Activated CD8-positive, alpha-beta T cell treated with anti-CD3 and anti-CD28 coated beads, Interleukin-2, amount 10 ng/mL, durations not matched to agents 7 days and 5 days (primary cell): ENCODE results near the gene DCAF4. TPM values are rescaled to one million over a fixed set of nuclear protein-coding genes. Genes with fewer than 3 reads are reported as not detected.
"Not testable (repeated sequence)": the region's sequence is repeated elsewhere in the genome, so short reads cannot be mapped to it uniquely, and the experiment has no call there.

Experiments
- ATAC-seq: fragments of 150-1000 bp; cut with Tn5 transposase; one replicate; pipeline ENCODE4 v1.10.0; 2021; ENCODE audit warnings: moderate library complexity
- CTCF ChIA-PET: fragments of 350-600 bp; sonication (Branson Sonifier 250); formaldehyde crosslinking; loops from one replicate; lab custom pipeline; 2021; ENCODE audit warnings: antibody characterized with exemption; lab: Charles Lee
- POLR2A ChIA-PET: fragments of 350-600 bp; sonication (Branson Sonifier 250); formaldehyde crosslinking; loops from one replicate; lab custom pipeline; 2021; ENCODE audit warnings: antibody characterized with exemption; lab: Charles Lee
- DNase-seq: peaks from one replicate; pipeline ENCODE4 v3.0.0-alpha.2; 2020
- H3K27ac Mint-ChIP-seq: one replicate; pipeline ENCODE4 v1.8.0; 2021; ENCODE audit warnings: mild to moderate bottlenecking, mixed read lengths
- H3K27me3 Mint-ChIP-seq: one replicate; pipeline ENCODE4 v1.8.0; 2021; ENCODE audit warnings: low read depth, mixed read lengths
- H3K36me3 Mint-ChIP-seq: one replicate; pipeline ENCODE4 v1.8.0; 2021; ENCODE audit warnings: low read depth, mixed read lengths
- H3K4me1 Mint-ChIP-seq: one replicate; pipeline ENCODE4 v1.8.0; 2021; ENCODE audit warnings: low read depth, mixed read lengths
- H3K4me3 Mint-ChIP-seq: one replicate; pipeline ENCODE4 v1.8.0; 2021; ENCODE audit warnings: mild to moderate bottlenecking, mixed read lengths
- H3K9me3 Mint-ChIP-seq: one replicate; pipeline ENCODE4 v1.8.0; 2022; ENCODE audit warnings: mixed read lengths; ENCODE audit not compliant: insufficient read depth
- total RNA-seq, 2 experiments: library from RNA; stranded (reverse); gene quantifications; one replicate each; pipeline ENCODE4 v1.2.3, GENCODE V29; 2021

DCAF4 gene
- total RNA-seq, 2 experiments from 2014 or later, result 17.5 to 18.1 TPM

DNA sequence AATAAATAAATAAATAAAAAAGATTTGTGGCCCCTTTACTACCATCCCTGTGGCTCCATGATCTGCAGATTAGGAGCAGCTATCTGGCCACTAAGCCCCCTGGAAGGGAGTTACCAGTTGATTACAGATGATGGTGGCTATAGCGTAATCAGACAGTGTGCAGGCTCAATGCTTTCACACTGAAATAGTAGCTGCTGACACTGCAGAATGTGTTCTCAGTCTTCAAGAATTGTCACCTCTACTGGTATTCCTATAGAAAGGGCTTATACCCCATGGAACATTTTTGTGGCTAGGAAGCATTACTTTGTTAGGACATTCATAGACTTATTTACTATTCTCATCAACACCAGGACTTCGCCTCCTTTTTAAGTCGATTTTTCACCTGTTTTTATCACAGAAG is 30.9 kb downstream of the DCAF4 start:
- CTCF ChIA-PET, result interaction anchor here (1.1 to 2.0 kb wide), 2 partner anchors 9 to 443 kb away, joined by 3 to 10 read pairs; no protein-coding TSS in a partner anchor
- no peak overlapping the region for H3K4me3 Mint-ChIP-seq
- POLR2A ChIA-PET, result interaction anchor here (0.6 kb wide), 1 partner anchor 17 kb away, joined by 3 read pairs; no protein-coding TSS in a partner anchor
- DNase-seq, result no peak
- no peaks in the 10 kb centered on the region for H3K9me3 Mint-ChIP-seq
- H3K27ac Mint-ChIP-seq, result no peak overlapping the region
- no peaks in the 10 kb centered on the region for H3K27me3 Mint-ChIP-seq
- ATAC-seq, result no peak
- H3K4me1 Mint-ChIP-seq, result no peaks in the 10 kb centered on the region
- H3K36me3 Mint-ChIP-seq, result peaks cover 46% of the 10 kb centered on the region

- Mint-ChIP-seq H3K27ac (no peak overlapping the region), H3K4me1 (peaks cover 9% of the 10 kb centered on the region), H3K4me3 (no peak overlapping the region), H3K36me3 (peaks cover 45% of the 10 kb centered on the region), H3K27me3 (no peaks in the 10 kb centered on the region), H3K9me3 (no peaks in the 10 kb centered on the region)
- ChIA-PET CTCF (interaction anchor here (0.7 kb wide), 1 partner anchor 10 kb away, joined by 4 read pairs; no protein-coding TSS in a partner anchor), POLR2A (no interaction called here)
- DNase-seq (no peak), ATAC-seq (no peak)
Measured at GRCh38 chr14:72958548-72958947, 32.3 kb downstream of the DCAF4 start.

GRCh38 chr14:72961016-72961415 is 34.8 kb downstream of the DCAF4 start:
- H3K4me3 Mint-ChIP-seq, ATAC-seq, H3K27ac Mint-ChIP-seq, H3K9me3 Mint-ChIP-seq, POLR2A ChIA-PET, DNase-seq, H3K27me3 Mint-ChIP-seq: not testable (repeated sequence)
- Mint-ChIP-seq H3K4me1 (peaks cover 28% of the 10 kb centered on the region), H3K36me3 (peaks cover 34% of the 10 kb centered on the region)
- CTCF ChIA-PET, result interaction anchor here (3.3 kb wide), 1 partner anchor 13 kb away, joined by 25 read pairs; no protein-coding TSS in a partner anchor

GRCh38 chr14:72961579-72962335 is 35.5 kb downstream of the DCAF4 start:
- POLR2A ChIA-PET, result no interaction called here
- H3K27me3 Mint-ChIP-seq, result no peaks in the 10 kb centered on the region
- ATAC-seq, result no peak

GRCh38 chr14:72962336-72962754 is 36.1 kb downstream of the DCAF4 start:
- DNase-seq, ATAC-seq, H3K4me3 Mint-ChIP-seq, H3K27me3 Mint-ChIP-seq, POLR2A ChIA-PET, H3K9me3 Mint-ChIP-seq, H3K27ac Mint-ChIP-seq: not testable (repeated sequence)
- CTCF ChIA-PET, result interaction anchor here (3.3 kb wide), 1 partner anchor 14 kb away, joined by 25 read pairs; no protein-coding TSS in a partner anchor
- peaks cover 27% of the 10 kb centered on the region for H3K36me3 Mint-ChIP-seq
- H3K4me1 Mint-ChIP-seq, result peaks cover 28% of the 10 kb centered on the region

More at GRCh38 chr14:72961579-72962335, 35.5 kb downstream of the DCAF4 start:
- H3K36me3 Mint-ChIP-seq, result peaks cover 30% of the 10 kb centered on the region
- DNase-seq, result no peak
- no peak overlapping the region for H3K27ac Mint-ChIP-seq
- CTCF ChIA-PET, result interaction anchor here (3.3 kb wide), 1 partner anchor 13 kb away, joined by 25 read pairs; no protein-coding TSS in a partner anchor
- no peak overlapping the region for H3K4me3 Mint-ChIP-seq
- H3K9me3 Mint-ChIP-seq, result no peaks in the 10 kb centered on the region
- H3K4me1 Mint-ChIP-seq, result peaks cover 28% of the 10 kb centered on the region

- POLR2A ChIA-PET, result no interaction called here
- ATAC-seq (no peak), DNase-seq (no peak)
- CTCF ChIA-PET, result interaction anchor here (1.0 to 3.3 kb wide), 2 partner anchors 14 to 445 kb away, joined by 3 to 25 read pairs; no protein-coding TSS in a partner anchor
- H3K9me3 Mint-ChIP-seq, result no peaks in the 10 kb centered on the region
- no peak overlapping the region for H3K4me3 Mint-ChIP-seq
- no peak overlapping the region for H3K27ac Mint-ChIP-seq
- peaks cover 28% of the 10 kb centered on the region for H3K4me1 Mint-ChIP-seq
- no peaks in the 10 kb centered on the region for H3K27me3 Mint-ChIP-seq
- H3K36me3 Mint-ChIP-seq, result peaks cover 21% of the 10 kb centered on the region
Measured at GRCh38 chr14:72962829-72963312, 36.6 kb downstream of the DCAF4 start.

- Mint-ChIP-seq H3K4me3 (no peak overlapping the region), H3K36me3 (peaks cover 26% of the 10 kb centered on the region), H3K9me3 (no peaks in the 10 kb centered on the region), H3K4me1 (peaks cover 28% of the 10 kb centered on the region), H3K27me3 (no peaks in the 10 kb centered on the region), H3K27ac (no peak overlapping the region)
- ChIA-PET POLR2A (no interaction called here), CTCF (interaction anchor here (2.1 kb wide), 1 partner anchor 17 kb away, joined by 6 read pairs; no protein-coding TSS in a partner anchor)
- ATAC-seq (no peak), DNase-seq (no peak)
Measured at GRCh38 chr14:72965249-72965648, 39.0 kb downstream of the DCAF4 start.

- no peak for DNase-seq
- ATAC-seq, result no peak
- CTCF ChIA-PET, result interaction anchor here (2.1 kb wide), 1 partner anchor 17 kb away, joined by 6 read pairs; no protein-coding TSS in a partner anchor
- H3K36me3 Mint-ChIP-seq, result peaks cover 21% of the 10 kb centered on the region
- H3K27ac Mint-ChIP-seq, result no peak overlapping the region
- no peaks in the 10 kb centered on the region for H3K9me3 Mint-ChIP-seq
- H3K27me3 Mint-ChIP-seq, result no peaks in the 10 kb centered on the region
- H3K4me3 Mint-ChIP-seq, result no peak overlapping the region
- POLR2A ChIA-PET, result no interaction called here
- peaks cover 28% of the 10 kb centered on the region for H3K4me1 Mint-ChIP-seq
Measured at GRCh38 chr14:72966038-72966437, 39.8 kb downstream of the DCAF4 start.

DNA sequence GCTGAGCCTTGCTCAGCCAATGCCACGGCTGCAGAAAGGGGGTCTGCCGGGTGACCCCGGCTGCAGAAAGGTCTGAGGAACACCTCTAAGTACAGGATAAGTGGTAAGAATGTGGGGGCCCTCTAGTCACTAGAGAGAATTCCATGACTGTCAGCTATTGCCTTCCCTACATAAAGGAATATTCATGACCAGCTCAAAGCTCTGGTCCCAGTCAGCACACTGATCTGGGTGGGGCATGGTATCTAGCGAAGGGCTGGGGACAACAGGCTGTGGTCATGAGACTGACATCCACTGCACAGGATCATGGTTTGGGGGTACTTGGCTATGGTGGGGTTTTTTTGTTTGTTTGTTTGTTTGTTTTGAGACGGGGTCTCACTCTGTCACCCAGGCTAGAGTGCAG is 42.1 kb downstream of the DCAF4 start:
- DNase-seq, result no peak
- Mint-ChIP-seq H3K27ac (no peak overlapping the region), H3K9me3 (no peaks in the 10 kb centered on the region), H3K27me3 (no peaks in the 10 kb centered on the region), H3K4me3 (no peak overlapping the region), H3K4me1 (peaks cover 22% of the 10 kb centered on the region), H3K36me3 (peaks cover 19% of the 10 kb centered on the region)
- ChIA-PET CTCF (interaction anchor here (0.7 to 1.0 kb wide), 2 partner anchors 18 to 20 kb away, joined by 3 read pairs; no protein-coding TSS in a partner anchor), POLR2A (no interaction called here)
- no peak for ATAC-seq

DNA sequence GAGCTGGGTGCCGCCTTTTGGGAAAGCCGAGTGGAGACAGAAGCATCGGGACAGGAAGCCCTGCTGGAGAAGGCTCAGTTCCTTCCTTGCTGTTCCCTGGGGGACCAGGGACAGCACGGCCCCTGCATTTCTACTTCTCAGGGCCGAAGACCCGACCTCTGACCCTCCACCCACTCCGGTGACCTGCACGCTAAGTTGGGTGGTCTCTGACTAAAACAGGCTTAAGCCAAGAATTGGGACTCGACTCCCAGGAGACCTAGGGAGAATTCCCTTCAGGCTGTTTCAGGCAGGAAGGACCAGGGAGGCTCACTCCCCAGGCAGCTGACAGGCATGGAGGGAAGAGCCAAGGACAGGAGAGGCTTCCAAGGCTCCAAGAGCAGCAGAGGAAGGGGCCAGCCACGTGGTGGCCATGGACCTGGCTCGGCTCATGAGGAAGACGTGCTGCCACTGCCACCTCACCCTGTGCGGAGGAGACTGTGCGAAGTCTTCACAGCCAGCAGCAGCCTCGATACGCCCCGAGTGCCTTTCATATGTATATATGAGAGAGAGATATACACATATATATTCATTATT is 43.9 kb downstream of the DCAF4 start:
- ChIA-PET POLR2A (no interaction called here), CTCF (no interaction called here)
- DNase-seq (no peak), ATAC-seq (no peak)
- H3K9me3 Mint-ChIP-seq, result no peaks in the 10 kb centered on the region
- peaks cover 4% of the 10 kb centered on the region for H3K4me1 Mint-ChIP-seq
- H3K4me3 Mint-ChIP-seq, result no peak overlapping the region
- H3K36me3 Mint-ChIP-seq, result peaks cover 27% of the 10 kb centered on the region
- H3K27me3 Mint-ChIP-seq, result no peaks in the 10 kb centered on the region
- no peak overlapping the region for H3K27ac Mint-ChIP-seq

- ATAC-seq, result no peak
- H3K9me3 Mint-ChIP-seq, result no peaks in the 10 kb centered on the region
- no peaks in the 10 kb centered on the region for H3K4me1 Mint-ChIP-seq
- no peak overlapping the region for H3K4me3 Mint-ChIP-seq
- H3K27me3 Mint-ChIP-seq, result no peaks in the 10 kb centered on the region
- ChIA-PET POLR2A (no interaction called here), CTCF (no interaction called here)
- DNase-seq, result no peak
- H3K27ac Mint-ChIP-seq, result no peak overlapping the region
- peaks cover 29% of the 10 kb centered on the region for H3K36me3 Mint-ChIP-seq
Measured at GRCh38 chr14:72970824-72971434, 44.7 kb downstream of the DCAF4 start.
